H1 (cell line): Measurements from ENCODE around the gene APOBR. TPM values are rescaled to one million over a fixed set of nuclear protein-coding genes. Genes with fewer than 3 reads are reported as not detected.

Experiments
- CBX8 ChIP-seq: fragments of 300-800, 300-1000 bp; sonication (generic); IDR thresholded peaks from 2 replicates; pipeline ENCODE4 v1.7.1; 2016; ENCODE audit warnings: low read depth, low read length, borderline replicate concordance
- CEBPB ChIP-seq: IDR thresholded peaks from 2 replicates; pipeline ENCODE4 v1.6.1; 2012; ENCODE audit warnings: low read depth, low read length
- CTBP2 ChIP-seq: IDR thresholded peaks from 2 replicates; pipeline ENCODE4 v1.7.0; 2011; ENCODE audit warnings: borderline replicate concordance, mild to moderate bottlenecking, moderate library complexity, mixed read lengths, low read length; ENCODE audit not compliant: insufficient read depth, insufficient read length
- EP300 ChIP-seq, 2 experiments: IDR thresholded peaks; 1 replicate in 1 of 2; 2 replicates in 1 of 2; pipeline ENCODE4 v1.6.1; 2011 to 2012; ENCODE audit warnings: low read depth in 2 of 2, low read length in 2 of 2, mild to moderate bottlenecking in 2 of 2, borderline replicate concordance in 1 of 2, inconsistent platforms in 1 of 2, moderate library complexity in 1 of 2
- EZH2 ChIP-seq: fragments of 200-600 bp; sonication (generic); IDR thresholded peaks from 2 replicates; pipeline ENCODE4 v1.7.1; 2012; ENCODE audit warnings: low read depth, mild to moderate bottlenecking, moderate library complexity, low read length, inconsistent platforms; ENCODE audit not compliant: severe bottlenecking
- SP2 ChIP-seq: IDR thresholded peaks from 2 replicates; pipeline ENCODE4 v1.6.1; 2012; ENCODE audit warnings: mild to moderate bottlenecking, low read length, inconsistent platforms
- TBP ChIP-seq: IDR thresholded peaks from 2 replicates; pipeline ENCODE4 v1.6.1; 2011; ENCODE audit warnings: low read depth, low read length, improper control_type of control experiment
- polyA plus RNA-seq, 7 experiments: library from polyadenylated mRNA; depleted of rRNA in 3 of 7; stranded (reverse) in 5 of 7; unstranded in 2 of 7; fragments of >200 nt in 5 of 7; fragments of 200-250 nt in 2 of 7; gene quantifications; 1 replicate in 5 of 7; 2 replicates in 1 of 7; 4 replicates in 1 of 7; pipeline versions ENCODE4 v1.2.1 to v1.2.3, GENCODE V29; 2011 to 2013; ENCODE audit warnings: missing spikeins in 2 of 7, mixed read lengths in 2 of 7
- total RNA-seq: library from RNA; stranded (reverse); fragmentation: NEBNext Ultra II Directional; extraction: Animal tissue kit (Norgen Biotek cat#: 25700); gene quantifications from 2 replicates; pipeline ENCODE4 v1.2.1, GENCODE V29; 2021

The APOBR gene
- total and polyA plus RNA-seq, 2 of the 8 experiments (the other 6 are each of a cell fraction or from before 2014, with no cell fraction given): not detected

DNA sequence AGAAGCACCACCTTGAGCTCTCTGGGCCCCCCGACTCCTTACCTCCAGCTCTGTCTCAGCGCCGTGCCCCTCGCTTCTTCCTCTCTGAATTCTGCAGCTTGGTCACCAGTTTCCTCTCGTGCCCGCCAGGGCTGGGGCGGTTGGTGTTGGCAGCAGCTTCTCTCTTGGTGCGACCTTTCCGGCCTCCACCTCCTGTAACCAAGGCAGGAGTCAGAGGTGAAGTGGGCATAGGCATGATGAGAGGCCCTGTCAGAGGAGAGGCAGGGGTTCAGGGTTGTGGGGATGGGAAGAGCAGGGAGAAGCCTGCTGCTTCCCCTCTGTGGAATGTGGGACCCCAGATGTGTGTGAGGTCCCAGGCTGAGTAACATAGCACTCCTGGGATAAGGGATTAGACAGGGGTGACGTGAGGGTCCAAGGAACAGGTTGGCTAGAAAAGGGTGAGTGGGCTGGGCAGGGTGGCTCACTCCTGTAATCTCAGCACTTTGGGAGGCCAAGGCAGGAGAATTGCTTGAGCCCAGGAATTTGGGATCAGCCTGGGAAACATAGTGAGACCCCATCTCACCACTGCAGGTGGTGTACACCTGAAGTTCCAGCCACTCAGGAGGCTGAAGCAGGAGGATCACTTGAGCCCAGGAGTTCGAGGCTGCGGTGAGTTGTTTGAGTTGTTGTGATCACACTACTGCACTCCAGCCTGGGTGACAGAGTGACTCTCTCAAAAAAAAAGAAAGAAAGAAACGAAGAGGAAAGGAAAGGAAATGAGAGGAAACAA lies 43.7 kb downstream of the APOBR start (continued):
- no peak for TF ChIP-seq CBX8
- no peak for TF ChIP-seq EP300 (IDR thresholded peaks at IDR 0.05; ENCODE audit: borderline replicate concordance in 1 of 2, low read depth in 2 of 2, low read length in 2 of 2)
- no peak for TF ChIP-seq TBP
- TF ChIP-seq CTBP2: no peak
- TF ChIP-seq SP2: no peak
- no peak for TF ChIP-seq EZH2
- TF ChIP-seq CEBPB: no peak
